ENCODE measurements around the gene CCDC27.

The CCDC27 gene

DNA sequence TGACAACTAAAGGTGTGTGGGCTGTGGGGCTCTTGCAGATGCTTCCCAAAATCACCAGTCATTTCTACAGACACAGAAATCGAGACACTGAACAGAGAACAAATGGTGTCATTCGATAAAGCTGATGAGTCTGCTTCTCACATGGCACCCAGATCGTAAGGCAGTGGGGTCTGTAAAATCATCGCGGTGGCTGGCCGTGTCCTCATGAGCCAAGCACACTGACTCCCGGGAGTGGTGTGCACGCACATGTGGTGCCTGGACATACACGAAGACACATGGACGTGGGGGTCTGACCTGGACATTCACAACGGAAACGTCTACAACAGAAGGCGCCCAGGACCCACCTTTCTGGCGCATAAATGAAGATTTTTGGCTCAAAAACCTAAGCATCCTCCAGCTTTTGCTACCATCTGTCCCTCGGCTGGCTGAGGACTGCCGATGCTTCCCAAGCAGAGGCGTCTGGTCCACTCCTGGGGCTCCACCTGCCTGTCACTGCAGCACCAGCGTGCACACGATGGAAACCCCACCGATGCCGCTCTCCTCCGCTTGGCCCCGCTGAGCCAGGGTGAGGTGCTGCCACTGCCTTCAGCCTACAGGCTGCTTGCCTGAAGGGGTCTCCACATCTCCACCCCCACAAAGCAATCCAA is 27.1 kb downstream of the CCDC27 start:
- no peak for DNase-seq (ENCODE audit: low read depth)
- H3K4me3 ChIP-seq (ENCODE audit: control insufficient read depth, low read depth, low read length), result no peak overlapping the region
- TF ChIP-seq CTCF (conservative IDR thresholded peaks at IDR 0.05; ENCODE audit: control insufficient read depth, insufficient read depth, low read depth, low read length), result no peak

GRCh38 chr1:3779912-3780416 is 27.7 kb downstream of the CCDC27 start:
- H3K4me3 ChIP-seq (ENCODE audit: control insufficient read depth, low read depth, low read length), result no peak overlapping the region
- no peak for TF ChIP-seq CTCF (conservative IDR thresholded peaks at IDR 0.05; ENCODE audit: control insufficient read depth, insufficient read depth, low read depth, low read length)
- no peak for DNase-seq (ENCODE audit: low read depth)

DNA sequence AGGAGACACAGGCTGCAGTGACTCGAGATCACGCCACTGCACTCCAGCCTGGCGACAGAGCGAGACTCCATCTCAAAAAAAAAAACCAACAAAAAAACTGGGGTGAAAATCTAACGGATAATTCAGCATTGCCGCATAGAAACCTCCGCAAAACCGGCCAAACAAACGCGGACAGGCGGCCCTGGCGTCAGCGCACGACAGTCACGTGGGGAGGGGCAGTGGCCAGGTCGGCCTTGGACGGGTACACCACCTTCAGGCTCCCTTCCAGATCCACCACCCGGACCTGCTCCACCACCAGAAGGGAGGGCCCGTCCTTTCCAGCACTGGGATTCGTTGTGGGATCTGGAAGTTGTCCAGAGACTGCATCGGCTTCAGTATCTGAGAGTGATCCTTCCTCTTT is 28.7 kb downstream of the CCDC27 start:
- TF ChIP-seq CTCF (conservative IDR thresholded peaks at IDR 0.05; ENCODE audit: control insufficient read depth, insufficient read depth, low read depth, low read length), result no peak
- no peak overlapping the region for H3K4me3 ChIP-seq (ENCODE audit: control insufficient read depth, low read depth, low read length)
- DNase-seq (ENCODE audit: low read depth), result no peak

DNA sequence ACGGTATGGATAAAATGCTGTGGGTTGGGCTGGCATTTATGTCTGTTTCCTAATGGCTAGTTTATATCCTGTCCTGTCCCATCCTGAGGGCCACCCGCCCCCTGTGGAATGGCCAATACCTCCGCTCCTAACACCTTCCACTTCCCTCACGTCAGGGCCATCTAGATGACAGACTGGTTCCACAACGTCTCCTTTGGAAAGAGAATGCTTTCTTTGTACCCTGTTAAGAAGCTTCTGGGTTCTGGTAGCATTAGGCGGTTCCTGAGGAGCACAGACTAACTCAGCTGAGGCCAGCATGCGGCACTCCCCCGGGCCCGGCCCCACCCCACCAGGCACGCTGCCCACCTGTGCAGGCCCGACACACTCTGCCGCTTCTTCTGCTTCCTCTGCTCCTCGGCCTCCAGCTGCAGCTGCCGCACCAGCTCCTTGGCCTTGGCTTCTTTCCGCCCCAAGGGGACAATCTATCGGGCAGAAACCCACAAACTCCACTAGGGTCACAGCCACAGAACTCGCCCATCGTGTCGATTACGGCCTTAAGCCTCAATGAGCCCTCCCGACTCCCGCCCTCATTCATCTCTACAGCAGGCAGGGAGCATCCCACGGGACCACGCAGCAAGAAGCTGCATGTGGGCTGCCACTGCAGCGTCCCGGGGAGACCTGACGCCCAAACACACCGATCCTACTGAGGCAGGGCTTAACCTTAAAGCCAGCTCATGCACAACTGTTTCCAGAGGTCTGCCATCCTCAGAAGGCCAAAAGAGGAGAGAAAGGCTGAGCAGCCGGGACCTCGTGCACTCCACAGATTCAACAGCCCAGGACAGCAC is 31.6 kb downstream of the CCDC27 start:
- DNase-seq (ENCODE audit: low read depth), result no peak
- H3K4me3 ChIP-seq (ENCODE audit: control insufficient read depth, low read depth, low read length), result no peak overlapping the region
- TF ChIP-seq CTCF (conservative IDR thresholded peaks at IDR 0.05; ENCODE audit: control insufficient read depth, insufficient read depth, low read depth, low read length), result no peak

DNA sequence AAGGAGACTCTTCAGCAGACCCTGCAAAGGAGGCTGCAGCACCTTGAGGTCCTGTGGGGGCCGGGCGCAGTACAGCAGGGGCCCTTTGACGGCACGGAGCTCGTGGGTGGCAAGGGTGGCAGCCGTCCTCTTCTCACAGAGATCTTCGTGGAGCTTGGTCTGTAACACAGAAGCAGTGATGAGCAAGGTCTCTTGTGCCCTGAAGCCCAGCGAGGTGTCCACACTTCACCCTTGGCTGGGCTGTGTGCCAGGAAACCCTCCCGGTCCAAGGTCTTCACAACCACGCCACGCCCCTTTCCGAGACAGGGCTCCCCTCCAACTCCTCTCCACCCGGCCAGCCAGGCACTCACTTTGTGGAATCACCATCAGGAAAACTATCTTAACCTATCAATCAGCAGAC is 32.8 kb downstream of the CCDC27 start:
- no peak overlapping the region for H3K4me3 ChIP-seq (ENCODE audit: control insufficient read depth, low read depth, low read length)
- no peak for DNase-seq (ENCODE audit: low read depth)
- no peak for TF ChIP-seq CTCF (conservative IDR thresholded peaks at IDR 0.05; ENCODE audit: control insufficient read depth, insufficient read depth, low read depth, low read length)

- TF ChIP-seq CTCF (conservative IDR thresholded peaks at IDR 0.05; ENCODE audit: control insufficient read depth, insufficient read depth, low read depth, low read length), result peak; percentile 29
- no peak for DNase-seq (ENCODE audit: low read depth)
- H3K4me3 ChIP-seq (ENCODE audit: control insufficient read depth, low read depth, low read length), result no peak overlapping the region
Observed at GRCh38 chr1:3785456-3786157, 33.4 kb downstream of the CCDC27 start.
